AG04450 (cell line): ENCODE measurements around the gene HCFC2. TPM values are rescaled to one million over a fixed set of nuclear protein-coding genes. Genes with fewer than 3 reads are reported as not detected.

Experiments used
- CTCF ChIA-PET: fragments of 300-600, 350-600 bp; formaldehyde crosslinking; extraction: SDS; loops from one replicate; lab custom pipeline; 2022; ENCODE audit warnings: antibody characterized with exemption, inconsistent platforms; lab: Charles Lee
- POLR2A ChIA-PET: fragments of 350-600 bp; formaldehyde crosslinking; extraction: SDS; loops from one replicate; lab custom pipeline; 2021; ENCODE audit warnings: antibody characterized with exemption, inconsistent platforms; lab: Yijun Ruan, JAX
- DNase-seq: peaks from one replicate; pipeline ENCODE4 v3.0.0-alpha.2; 2011; ENCODE audit warnings: low read depth, low spot score
- H3K27ac ChIP-seq: one replicate; pipeline ENCODE4 v1.5.1; 2012; ENCODE audit warnings: low read depth, low read length, control low read depth
- H3K27me3 ChIP-seq: one replicate; pipeline ENCODE4 v1.6.0; 2012; ENCODE audit warnings: low read length; ENCODE audit not compliant: control insufficient read depth, insufficient read depth
- H3K4me3 ChIP-seq: 2 replicates; pipeline ENCODE4 v1.5.1; 2011; ENCODE audit warnings: mild to moderate bottlenecking, low read depth, low read length, control low read depth
- H3K9me3 ChIP-seq: 2 replicates; pipeline ENCODE4 v1.5.1; 2012; ENCODE audit warnings: low read length; ENCODE audit not compliant: control insufficient read depth, insufficient read depth
- polyA plus RNA-seq: library from polyadenylated mRNA; depleted of rRNA; stranded (reverse); fragments of >200 nt; gene quantifications from 2 replicates; pipeline ENCODE4 v1.2.3, GENCODE V29; 2011
- TF ChIP-seq, protein P1 (sequence below): IDR thresholded peaks from 2 replicates; pipeline ENCODE4 v1.5.1; 2011; ENCODE audit warnings: low read depth, low read length, control low read depth, inconsistent platforms

Gene HCFC2
- polyA plus RNA-seq, 1 experiment: 31.4 TPM

DNA sequence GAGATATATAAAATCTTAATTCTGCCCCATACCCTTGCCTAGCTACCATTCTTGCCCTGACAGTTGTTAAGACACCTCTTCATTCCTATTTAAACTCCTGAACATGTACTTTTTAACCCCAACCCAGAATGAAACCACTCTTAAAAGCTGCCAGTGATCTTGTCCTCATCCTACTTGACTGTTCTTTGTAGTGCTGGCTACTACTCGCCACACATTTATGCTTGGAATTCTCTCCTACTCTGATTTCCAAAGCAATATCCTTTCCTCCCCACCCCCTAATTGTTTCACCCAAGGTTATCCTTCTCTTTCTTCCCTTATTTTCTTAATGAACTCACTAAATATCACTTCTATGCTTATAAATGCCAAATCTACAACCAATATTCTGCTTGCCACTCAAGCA is 69.5 kb downstream of the HCFC2 start:
- no peaks in the 10 kb centered on the region for H3K9me3 ChIP-seq
- ChIA-PET POLR2A (no interaction called here), CTCF (interaction anchor here (1.0 kb wide), 1 partner anchor 25 kb away, joined by 7 read pairs; no protein-coding TSS in a partner anchor)
- no peaks in the 10 kb centered on the region for H3K27me3 ChIP-seq
- DNase-seq: no peak
- TF ChIP-seq, protein P1, sequence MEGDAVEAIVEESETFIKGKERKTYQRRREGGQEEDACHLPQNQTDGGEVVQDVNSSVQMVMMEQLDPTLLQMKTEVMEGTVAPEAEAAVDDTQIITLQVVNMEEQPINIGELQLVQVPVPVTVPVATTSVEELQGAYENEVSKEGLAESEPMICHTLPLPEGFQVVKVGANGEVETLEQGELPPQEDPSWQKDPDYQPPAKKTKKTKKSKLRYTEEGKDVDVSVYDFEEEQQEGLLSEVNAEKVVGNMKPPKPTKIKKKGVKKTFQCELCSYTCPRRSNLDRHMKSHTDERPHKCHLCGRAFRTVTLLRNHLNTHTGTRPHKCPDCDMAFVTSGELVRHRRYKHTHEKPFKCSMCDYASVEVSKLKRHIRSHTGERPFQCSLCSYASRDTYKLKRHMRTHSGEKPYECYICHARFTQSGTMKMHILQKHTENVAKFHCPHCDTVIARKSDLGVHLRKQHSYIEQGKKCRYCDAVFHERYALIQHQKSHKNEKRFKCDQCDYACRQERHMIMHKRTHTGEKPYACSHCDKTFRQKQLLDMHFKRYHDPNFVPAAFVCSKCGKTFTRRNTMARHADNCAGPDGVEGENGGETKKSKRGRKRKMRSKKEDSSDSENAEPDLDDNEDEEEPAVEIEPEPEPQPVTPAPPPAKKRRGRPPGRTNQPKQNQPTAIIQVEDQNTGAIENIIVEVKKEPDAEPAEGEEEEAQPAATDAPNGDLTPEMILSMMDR: no peak
- H3K27ac ChIP-seq: no peak overlapping the region
- no peak overlapping the region for H3K4me3 ChIP-seq

DNA sequence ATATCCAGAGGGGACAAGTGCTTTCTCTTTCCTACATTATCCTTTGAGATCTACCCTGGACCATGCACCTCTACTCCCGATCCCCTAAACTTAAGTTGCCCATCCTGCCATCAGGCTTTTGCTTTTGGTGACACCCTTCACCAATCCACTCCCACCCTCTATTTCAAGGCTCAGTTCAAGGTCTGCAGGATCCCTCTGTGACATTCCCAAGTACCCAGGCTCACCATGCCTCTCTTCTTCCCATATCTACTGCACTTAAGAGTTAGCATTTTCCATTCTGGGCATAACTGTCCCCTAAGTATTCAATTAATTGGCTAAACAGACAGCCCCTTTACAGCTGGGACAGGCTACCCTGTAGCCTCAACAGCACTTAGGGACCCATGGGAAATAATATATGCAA is 70.6 kb downstream of the HCFC2 start:
- Histone ChIP-seq H3K4me3 (no peak overlapping the region), H3K9me3 (no peaks in the 10 kb centered on the region), H3K27ac (no peak overlapping the region), H3K27me3 (no peaks in the 10 kb centered on the region)
- ChIA-PET CTCF (interaction anchor here (1.0 kb wide), 1 partner anchor 26 kb away, joined by 3 read pairs; no protein-coding TSS in a partner anchor), POLR2A (no interaction called here)
- no peak for DNase-seq
- TF ChIP-seq, protein P1: no peak

DNA sequence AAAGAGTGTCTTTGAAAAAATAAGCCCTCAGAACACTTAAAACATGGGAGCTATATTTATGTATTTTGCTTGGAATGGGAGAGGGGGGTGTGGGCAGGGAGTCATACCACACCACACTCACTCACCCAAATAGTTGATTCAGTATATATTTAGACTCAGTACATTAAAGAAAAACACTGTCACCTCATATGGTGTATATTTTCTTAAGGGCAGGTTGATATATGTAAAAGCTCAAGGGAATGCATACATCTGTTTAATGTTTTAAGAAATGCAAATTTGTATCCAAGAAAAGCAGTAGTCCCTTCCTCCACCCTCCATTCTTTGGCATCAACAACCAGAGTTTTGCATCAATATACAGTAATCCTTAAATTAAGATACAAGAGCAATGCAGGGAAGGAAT is 72.2 kb downstream of the HCFC2 start:
- CTCF ChIA-PET: interaction anchor here (1.0 kb wide), 1 partner anchor 14 kb away, joined by 3 read pairs; no protein-coding TSS in a partner anchor
- Histone ChIP-seq H3K4me3 (peak overlapping the region; percentile 82), H3K27ac (no peak overlapping the region), H3K27me3 (no peaks in the 10 kb centered on the region), H3K9me3 (no peaks in the 10 kb centered on the region)
- TF ChIP-seq, protein P1: no peak
- no peak for DNase-seq
- POLR2A ChIA-PET: interaction anchor here (0.6 to 1.8 kb wide), 5 partner anchors 10 to 165 kb away, joined by 3 to 8 read pairs (median 5); no protein-coding TSS in a partner anchor

DNA sequence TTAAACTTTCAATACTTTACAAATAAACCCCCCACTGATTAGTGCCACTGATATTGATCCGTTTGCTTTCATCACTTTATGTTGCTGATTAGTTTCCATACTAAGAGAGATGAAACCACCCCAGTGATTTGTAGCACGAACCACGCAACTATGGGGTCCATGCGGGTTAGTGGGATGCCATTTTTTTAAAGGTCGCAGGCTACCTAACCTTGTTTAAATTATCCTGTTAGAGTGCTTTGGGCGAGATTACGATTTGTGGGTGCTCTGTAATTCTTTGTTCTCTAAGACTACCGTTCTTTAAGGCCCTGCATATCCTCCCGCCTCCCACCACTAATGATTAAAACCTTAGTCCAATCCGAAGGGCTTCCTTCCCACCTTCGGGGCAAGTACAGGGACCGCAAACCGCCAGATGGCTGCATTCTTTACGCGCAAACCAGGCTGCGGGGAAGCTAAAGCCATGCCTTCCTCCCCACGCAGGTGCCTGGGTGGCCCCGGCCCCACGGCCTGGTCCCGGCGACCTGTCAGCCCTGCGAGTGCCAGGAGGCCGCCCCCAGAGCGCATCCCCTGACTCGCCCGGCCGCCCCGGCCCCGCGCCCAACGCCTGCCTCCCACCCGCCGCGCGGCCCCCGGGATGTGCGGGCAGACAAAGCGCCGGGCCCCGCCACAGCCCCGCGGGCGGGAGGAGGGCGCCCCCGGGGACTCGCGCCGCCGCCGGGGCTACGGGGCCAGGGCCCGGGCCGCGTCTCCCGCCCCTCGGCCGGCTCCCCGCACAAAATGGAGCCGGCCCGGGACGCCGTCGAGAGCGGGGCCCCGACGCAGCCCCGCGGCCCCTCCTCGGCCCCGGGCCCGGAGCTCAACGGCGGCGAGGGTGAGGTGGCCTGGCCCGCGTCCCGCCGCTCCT is 72.9 kb downstream of the HCFC2 start:
- Histone ChIP-seq H3K9me3 (no peaks in the 10 kb centered on the region), H3K27me3 (no peaks in the 10 kb centered on the region), H3K27ac (peak overlapping the region; percentile 40), H3K4me3 (peak overlapping the region; percentile 82)
- DNase-seq: peak; percentile 30
- ChIA-PET CTCF (interaction anchor here (0.5 to 1.0 kb wide), 2 partner anchors 15 to 30 kb away, joined by 3 to 4 read pairs; no protein-coding TSS in a partner anchor), POLR2A (interaction anchor here (0.6 to 1.8 kb wide), 17 partner anchors 8 to 171 kb away, joined by 3 to 14 read pairs (median 4); partner anchors contain the start of gene TDG)
- TF ChIP-seq, protein P1: no peak
